Measurements from ENCODE around the gene PLSCR3.

The PLSCR3 gene

DNA sequence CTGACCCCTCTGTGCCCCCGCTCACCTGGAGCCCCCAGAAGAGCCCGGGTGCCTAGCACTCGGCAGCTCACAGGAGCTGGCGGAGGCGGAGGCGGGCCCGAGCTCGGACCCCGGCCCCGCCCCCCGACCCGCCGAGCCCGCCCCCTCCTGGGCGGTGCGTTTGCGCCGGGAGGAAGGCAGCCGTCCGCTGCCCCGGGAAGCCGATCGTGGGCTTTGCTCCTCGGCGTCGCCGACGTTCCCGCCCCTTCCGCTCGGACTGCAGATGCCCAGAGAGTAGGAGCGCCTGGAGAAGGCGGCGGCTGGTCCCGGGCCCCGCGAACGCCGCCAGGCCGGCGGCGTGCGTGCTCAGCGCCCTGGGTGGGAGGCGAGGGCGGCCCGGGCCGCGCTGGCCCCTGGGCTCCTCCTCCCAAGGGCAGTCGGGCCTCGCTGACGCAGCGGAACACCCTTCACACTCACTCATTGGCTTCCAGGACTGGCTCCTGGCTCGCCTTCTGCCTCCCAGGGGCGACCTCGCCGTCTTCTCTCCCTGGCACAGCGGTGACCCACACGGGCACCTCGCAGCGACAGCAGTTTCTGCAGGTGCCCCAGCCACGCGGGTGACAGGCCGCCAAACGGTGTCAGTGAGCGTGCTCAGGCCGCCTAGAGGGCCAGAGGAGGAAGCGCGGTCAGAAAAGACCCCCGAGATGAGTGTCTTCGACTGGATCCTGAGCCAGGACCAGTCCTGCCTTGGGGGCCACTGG lies at the start of gene PLSCR3:
TSS of gene PLSCR3 (minus strand) at position 74 of the 740 bp plus-strand sequence. CDS start 415 bp downstream, outside the sequence.
- H3K36me3 ChIP-seq (ENCODE audit: insufficient read depth, low read length), result no peaks in the 10 kb centered on the region
- H3K9me3 ChIP-seq (ENCODE audit: insufficient read depth, low read depth, low read length), result no peaks in the 10 kb centered on the region
- peak within 1 kb of the TSS; percentile 74 for H2AFZ ChIP-seq (ENCODE audit: low read length)
- H3K4me3 ChIP-seq (ENCODE audit: low read length, poor library complexity, severe bottlenecking), result peak within 1 kb of the TSS; percentile 74
- peak within 1 kb of the TSS; percentile 71 for H3K9ac ChIP-seq (ENCODE audit: low read depth, low read length, poor library complexity, severe bottlenecking)
- peak within 1 kb of the TSS; percentile 90 for H3K4me2 ChIP-seq (ENCODE audit: low read depth, low read length, poor library complexity, severe bottlenecking)
- H3K79me2 ChIP-seq (ENCODE audit: insufficient read depth, low read length), result no peaks in the 10 kb centered on the region
- H4K20me1 ChIP-seq (ENCODE audit: insufficient read depth, low read length, poor library complexity, severe bottlenecking), result no peaks in the 10 kb centered on the region
- TF ChIP-seq, protein P1, sequence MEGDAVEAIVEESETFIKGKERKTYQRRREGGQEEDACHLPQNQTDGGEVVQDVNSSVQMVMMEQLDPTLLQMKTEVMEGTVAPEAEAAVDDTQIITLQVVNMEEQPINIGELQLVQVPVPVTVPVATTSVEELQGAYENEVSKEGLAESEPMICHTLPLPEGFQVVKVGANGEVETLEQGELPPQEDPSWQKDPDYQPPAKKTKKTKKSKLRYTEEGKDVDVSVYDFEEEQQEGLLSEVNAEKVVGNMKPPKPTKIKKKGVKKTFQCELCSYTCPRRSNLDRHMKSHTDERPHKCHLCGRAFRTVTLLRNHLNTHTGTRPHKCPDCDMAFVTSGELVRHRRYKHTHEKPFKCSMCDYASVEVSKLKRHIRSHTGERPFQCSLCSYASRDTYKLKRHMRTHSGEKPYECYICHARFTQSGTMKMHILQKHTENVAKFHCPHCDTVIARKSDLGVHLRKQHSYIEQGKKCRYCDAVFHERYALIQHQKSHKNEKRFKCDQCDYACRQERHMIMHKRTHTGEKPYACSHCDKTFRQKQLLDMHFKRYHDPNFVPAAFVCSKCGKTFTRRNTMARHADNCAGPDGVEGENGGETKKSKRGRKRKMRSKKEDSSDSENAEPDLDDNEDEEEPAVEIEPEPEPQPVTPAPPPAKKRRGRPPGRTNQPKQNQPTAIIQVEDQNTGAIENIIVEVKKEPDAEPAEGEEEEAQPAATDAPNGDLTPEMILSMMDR (conservative IDR thresholded peaks at IDR 0.05; ENCODE audit: low read length), result peak; percentile 48
- no peak for TF ChIP-seq EZH2phosphoT487 (IDR thresholded peaks at IDR 0.05; ENCODE audit: borderline replicate concordance)
- no peaks in the 10 kb centered on the region for H3K27me3 ChIP-seq (ENCODE audit: insufficient read depth, low read length, poor library complexity, severe bottlenecking)
- H3K4me1 ChIP-seq (ENCODE audit: insufficient read depth, low read length, poor library complexity, severe bottlenecking), result peaks cover 14% of the 10 kb centered on the region
- H3F3A ChIP-seq (ENCODE audit: low read depth), result no peaks in the 10 kb centered on the region
- H3K9me2 ChIP-seq (replicated peaks; ENCODE audit: low read depth, low read length), result no peaks in the 10 kb centered on the region

DNA sequence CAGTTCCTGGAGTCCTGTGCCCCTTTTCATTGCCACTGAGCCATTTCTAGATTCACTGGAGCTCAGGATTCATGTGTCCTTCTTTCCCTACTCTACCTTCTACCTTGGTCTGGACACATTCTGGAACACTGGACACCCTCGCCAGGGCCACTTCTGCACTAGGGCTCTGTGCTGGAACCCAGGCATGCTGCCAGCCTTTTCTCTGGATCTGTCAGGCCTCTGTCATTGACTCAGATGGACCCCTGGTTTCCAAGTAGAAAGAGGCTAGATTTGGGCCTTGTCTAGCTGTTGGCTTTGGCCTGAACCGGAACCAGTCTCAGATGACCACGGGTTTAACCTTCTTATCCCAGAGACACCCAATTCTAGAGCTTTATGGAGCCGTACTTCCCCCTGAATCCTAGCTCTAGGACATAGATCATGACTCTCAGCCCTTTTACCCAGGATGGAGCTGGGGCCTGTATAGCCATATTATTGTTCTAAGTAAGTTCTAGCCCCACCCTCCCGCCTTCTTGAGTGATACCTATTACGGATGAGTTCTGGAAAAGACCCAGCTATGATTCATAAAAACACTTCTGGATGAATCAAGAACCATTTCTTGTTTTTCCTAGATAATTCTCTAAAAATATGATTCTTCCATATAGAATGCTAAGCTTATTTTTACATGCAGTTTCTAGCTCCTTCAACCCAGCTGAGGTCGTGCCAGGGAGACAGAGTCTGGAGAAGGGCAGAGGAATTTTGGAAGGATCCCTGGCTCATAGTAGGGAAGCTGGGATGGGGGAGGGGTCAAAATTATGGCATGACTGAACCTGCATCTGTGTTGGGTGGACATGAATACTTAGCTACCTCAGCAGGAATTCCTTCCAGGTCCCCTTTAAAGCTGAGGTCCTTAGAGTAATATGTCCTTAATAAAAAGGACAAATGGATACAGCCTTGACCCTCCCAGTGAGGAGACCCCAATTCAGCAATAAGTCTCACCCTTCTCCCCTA lies 49.5 kb upstream of the PLSCR3 start:
- Histone ChIP-seq H3K4me1 (ENCODE audit: insufficient read depth, low read length, poor library complexity, severe bottlenecking) (peaks cover 17% of the 10 kb centered on the region), H3K27me3 (ENCODE audit: insufficient read depth, low read length, poor library complexity, severe bottlenecking) (no peaks in the 10 kb centered on the region), H3K79me2 (ENCODE audit: insufficient read depth, low read length) (peaks cover 12% of the 10 kb centered on the region; the same call in 1 of the 2 replicates), H3F3A (ENCODE audit: low read depth) (no peaks in the 10 kb centered on the region), H3K9ac (ENCODE audit: low read depth, low read length, poor library complexity, severe bottlenecking) (peak overlapping the region; percentile 60), H4K20me1 (ENCODE audit: insufficient read depth, low read length, poor library complexity, severe bottlenecking) (no peaks in the 10 kb centered on the region), H2AFZ (ENCODE audit: low read length) (no peak overlapping the region), H3K9me2 (replicated peaks; ENCODE audit: low read depth, low read length) (no peaks in the 10 kb centered on the region), H3K9me3 (ENCODE audit: insufficient read depth, low read depth, low read length) (no peaks in the 10 kb centered on the region), H3K36me3 (ENCODE audit: insufficient read depth, low read length) (no peaks in the 10 kb centered on the region), H3K4me2 (ENCODE audit: low read depth, low read length, poor library complexity, severe bottlenecking) (peak overlapping the region; percentile 69), H3K4me3 (ENCODE audit: low read length, poor library complexity, severe bottlenecking) (no peak overlapping the region)
- TF ChIP-seq, protein P1 (conservative IDR thresholded peaks at IDR 0.05; ENCODE audit: low read length), result no peak
- no peak for TF ChIP-seq EZH2phosphoT487 (IDR thresholded peaks at IDR 0.05; ENCODE audit: borderline replicate concordance)

DNA sequence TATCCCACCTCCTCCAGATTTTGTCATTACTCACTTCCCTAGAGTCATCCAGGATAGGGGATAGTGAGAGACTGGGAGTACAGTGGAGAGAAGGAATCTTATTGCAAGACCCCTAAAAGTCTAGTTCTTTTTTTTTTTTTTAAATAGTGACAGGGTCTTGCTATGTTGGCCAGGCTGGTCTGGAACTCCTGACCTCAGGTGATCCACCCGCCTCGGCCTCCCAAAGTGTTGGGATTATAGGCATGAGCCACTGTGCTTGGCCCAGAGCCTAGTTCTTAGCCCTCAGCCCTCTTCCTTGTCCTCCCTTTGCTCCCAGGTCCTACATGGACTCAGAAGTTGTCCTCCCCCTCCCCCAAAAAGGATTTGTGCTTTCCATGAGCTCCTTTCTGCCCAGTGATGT lies 47.8 kb upstream of the PLSCR3 start:
- no peaks in the 10 kb centered on the region for H3K27me3 ChIP-seq (ENCODE audit: insufficient read depth, low read length, poor library complexity, severe bottlenecking)
- no peak overlapping the region for H3K4me3 ChIP-seq (ENCODE audit: low read length, poor library complexity, severe bottlenecking)
- H3K9me2 ChIP-seq (replicated peaks; ENCODE audit: low read depth, low read length), result no peaks in the 10 kb centered on the region
- no peaks in the 10 kb centered on the region for H3K36me3 ChIP-seq (ENCODE audit: insufficient read depth, low read length)
- H3F3A ChIP-seq (ENCODE audit: low read depth), result no peaks in the 10 kb centered on the region; the same call in 1 of the 2 replicates
- H4K20me1 ChIP-seq (ENCODE audit: insufficient read depth, low read length, poor library complexity, severe bottlenecking), result peaks cover 9% of the 10 kb centered on the region
- H3K4me1 ChIP-seq (ENCODE audit: insufficient read depth, low read length, poor library complexity, severe bottlenecking), result peaks cover 30% of the 10 kb centered on the region
- no peak overlapping the region for H2AFZ ChIP-seq (ENCODE audit: low read length)
- no peak overlapping the region for H3K4me2 ChIP-seq (ENCODE audit: low read depth, low read length, poor library complexity, severe bottlenecking)
- H3K9me3 ChIP-seq (ENCODE audit: insufficient read depth, low read depth, low read length), result no peaks in the 10 kb centered on the region
- no peak for TF ChIP-seq EZH2phosphoT487 (IDR thresholded peaks at IDR 0.05; ENCODE audit: borderline replicate concordance)
- TF ChIP-seq, protein P1 (conservative IDR thresholded peaks at IDR 0.05; ENCODE audit: low read length), result no peak
- H3K9ac ChIP-seq (ENCODE audit: low read depth, low read length, poor library complexity, severe bottlenecking), result no peak overlapping the region
- H3K79me2 ChIP-seq (ENCODE audit: insufficient read depth, low read length), result peaks cover 28% of the 10 kb centered on the region; the same call in 1 of the 2 replicates

All from Loucy (cell line).